NCI-H524 treated with DMSO at 0.1 percent for 48 hours (cell line): ENCODE measurements around the gene GPSM1.

Experiments
- DNase-seq: peaks from one replicate; lab custom pipeline; 2025; lab: John Stamatoyannopoulos, UW

GPSM1 gene

DNA sequence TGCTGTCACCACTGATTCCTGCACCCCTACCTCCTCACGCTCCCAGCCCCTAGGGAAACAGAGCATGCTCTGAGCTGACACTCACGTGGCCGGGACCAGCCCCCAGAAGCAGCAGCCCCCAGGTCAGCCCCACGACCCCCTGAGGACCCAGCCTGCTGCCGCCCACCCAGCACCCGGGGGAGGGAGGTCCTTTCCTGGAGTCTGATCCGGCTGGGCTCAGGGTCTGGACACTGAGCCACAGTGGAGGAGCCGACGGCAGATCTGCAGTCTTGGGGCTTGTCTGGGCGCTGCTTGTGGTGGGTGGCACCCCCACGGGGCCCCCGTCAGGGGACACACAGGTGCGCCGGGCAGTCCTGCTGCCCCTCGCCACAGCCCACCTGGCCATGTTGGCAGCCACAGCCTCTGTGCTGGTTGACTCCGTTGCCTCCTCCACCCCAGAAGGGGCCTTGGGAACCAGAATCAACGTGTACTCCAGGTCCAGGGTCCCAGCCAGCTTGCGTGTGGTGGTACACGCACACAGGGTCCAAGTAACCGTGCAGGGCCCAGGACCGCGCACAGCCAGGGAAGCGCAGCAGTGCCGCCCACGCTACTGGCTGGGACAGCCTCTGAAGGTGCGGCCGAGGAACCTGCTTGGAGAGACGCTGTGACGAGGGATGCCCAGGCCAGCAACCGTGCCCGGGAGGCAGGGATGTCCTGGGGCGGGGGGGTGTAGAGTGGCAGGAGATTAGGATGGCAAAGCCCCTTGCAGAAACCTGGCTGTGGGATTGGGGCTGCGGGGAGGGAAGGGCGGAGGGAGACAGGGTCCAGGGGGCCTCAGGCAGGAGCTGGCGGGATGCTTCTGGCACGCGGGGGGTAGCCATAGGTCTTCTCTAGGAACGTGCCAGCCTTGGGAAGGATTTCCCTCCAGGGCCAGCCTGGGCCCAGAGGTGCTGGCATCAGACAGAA lies 32.7 kb downstream of the GPSM1 start:
- DNase-seq: no peak

DNA sequence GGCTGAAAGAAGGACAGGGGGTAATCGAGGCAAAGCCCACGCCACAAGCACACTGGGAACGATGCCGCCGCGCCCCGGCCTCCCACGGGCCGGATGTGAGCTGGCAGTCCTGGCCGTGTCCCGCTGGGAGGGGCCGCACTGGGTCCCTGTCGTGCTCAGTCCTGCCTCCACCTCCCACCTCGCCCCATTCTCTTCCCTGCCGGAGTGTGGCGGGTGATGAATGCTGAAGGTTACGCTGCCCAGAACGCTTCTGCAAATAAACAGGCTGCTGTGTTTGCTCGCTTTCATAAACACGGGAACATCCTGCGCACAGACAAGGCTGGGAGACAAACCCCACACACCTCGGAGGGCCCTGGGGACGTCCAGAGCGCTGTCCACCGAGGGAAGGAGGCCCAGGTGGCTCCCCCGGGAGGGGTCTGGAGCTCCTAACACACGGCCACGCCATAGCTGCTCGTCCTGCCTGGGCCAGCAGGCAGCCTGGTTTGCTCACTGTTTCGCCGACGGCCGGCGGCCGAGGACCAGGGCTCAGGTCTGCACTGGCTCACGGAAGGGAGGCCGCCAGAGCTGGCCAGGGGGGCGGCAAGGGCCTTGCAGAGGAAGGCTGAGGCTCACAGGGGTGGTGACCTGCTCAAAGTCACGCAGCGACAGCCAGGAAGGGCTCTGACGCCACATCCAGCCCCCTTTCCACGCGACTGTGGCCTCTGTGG lies 33.9 kb downstream of the GPSM1 start:
- DNase-seq: no peak

DNA sequence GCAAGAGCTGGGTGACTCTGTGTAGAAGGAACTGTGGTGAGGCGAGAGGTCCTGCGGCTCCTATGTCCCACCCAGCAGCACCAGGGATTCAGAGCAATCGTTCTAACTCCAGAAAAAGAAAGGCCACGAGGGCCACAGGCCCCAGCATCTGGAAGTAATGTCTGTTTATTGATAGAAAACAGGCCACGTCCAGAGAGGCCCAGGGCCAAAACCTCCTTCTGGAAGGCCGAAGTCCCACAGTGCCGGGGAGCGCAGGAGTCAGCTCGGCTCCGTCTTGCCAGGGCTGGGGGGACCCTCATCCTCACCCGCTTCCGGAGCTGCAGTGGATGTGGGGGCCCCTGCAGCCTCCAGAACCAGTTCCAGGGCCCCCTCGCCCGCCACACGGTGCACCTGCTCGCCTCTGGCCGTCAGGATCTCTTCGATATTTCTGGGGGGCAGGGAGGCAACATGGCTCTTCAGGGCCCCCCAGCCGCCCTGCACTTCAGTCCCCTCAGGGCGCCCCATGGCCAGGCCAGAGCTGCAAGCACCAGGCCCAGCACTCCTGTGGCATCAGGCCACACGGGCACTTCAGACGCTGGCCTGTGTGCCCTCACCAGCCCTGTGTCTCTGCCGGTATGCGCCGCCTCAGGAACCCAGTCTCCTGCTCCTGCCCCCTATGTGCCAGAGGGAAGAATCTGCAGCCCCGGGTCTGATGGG lies 34.6 kb downstream of the GPSM1 start:
- DNase-seq: no peak

DNA sequence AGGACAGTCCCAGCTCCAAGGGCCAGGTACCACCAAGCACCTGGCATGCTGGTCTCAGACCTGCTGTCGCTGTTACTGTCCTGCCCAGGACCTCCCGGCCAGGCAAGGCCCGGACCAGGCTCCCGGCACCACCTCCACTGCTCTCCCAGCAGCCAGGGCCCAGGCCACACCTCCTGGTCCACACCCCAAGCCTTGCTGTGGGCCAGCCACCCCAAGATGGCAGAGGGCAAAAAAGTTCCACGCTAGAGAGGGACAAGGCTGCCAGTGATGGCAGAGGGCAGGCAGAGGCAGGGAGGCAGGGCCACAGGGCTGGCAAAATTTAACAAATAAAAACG lies 35.1 kb downstream of the GPSM1 start:
- DNase-seq: no peak

DNA sequence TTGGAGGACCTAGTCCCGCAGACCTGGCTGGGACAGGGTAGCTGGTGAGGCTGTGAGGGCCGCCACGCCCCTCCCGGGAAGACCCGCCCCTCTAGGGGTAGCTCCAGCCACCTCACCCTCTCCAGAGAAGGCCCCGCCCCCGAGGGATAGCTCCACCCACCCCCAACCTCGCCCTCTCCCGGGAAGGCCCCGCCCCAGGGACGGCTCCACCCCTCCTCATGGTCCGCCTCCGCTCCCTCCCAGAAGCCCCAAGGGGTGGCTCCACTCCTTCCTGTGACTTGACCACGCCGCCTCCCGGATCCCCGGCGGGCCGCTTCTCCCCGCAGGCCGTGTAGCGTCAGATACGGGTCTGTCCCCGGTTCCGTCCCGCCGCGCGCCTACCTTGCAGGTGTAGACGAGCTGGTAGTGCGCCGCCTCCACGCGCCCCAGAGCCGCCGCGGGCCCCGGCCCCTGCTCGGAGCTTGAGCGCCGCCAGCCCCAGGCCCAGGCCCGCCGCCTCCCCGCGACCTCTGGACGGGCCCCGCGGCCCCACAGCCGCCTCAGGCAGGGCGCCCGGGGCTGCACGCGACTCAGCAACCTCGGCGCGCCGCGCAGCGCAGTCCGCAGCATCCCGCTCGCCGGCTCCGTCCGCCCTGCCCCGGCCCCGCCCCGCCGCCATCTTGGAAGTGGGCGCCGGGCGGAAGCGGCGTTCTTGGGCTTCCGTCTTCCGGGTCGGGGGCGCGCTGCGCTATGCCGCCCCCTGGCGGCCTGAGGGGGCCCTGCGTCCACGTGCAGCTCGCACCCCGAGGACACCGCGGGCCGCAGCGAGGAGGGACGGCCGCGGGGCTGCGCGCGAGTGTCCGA lies 36.0 kb downstream of the GPSM1 start, which contains the start of gene DNLZ:
TSS of gene DNLZ (minus strand) at position 639 of the 843 bp plus-strand sequence. CDS start at position 609, 30 bp downstream.
- DNase-seq: no peak

DNA sequence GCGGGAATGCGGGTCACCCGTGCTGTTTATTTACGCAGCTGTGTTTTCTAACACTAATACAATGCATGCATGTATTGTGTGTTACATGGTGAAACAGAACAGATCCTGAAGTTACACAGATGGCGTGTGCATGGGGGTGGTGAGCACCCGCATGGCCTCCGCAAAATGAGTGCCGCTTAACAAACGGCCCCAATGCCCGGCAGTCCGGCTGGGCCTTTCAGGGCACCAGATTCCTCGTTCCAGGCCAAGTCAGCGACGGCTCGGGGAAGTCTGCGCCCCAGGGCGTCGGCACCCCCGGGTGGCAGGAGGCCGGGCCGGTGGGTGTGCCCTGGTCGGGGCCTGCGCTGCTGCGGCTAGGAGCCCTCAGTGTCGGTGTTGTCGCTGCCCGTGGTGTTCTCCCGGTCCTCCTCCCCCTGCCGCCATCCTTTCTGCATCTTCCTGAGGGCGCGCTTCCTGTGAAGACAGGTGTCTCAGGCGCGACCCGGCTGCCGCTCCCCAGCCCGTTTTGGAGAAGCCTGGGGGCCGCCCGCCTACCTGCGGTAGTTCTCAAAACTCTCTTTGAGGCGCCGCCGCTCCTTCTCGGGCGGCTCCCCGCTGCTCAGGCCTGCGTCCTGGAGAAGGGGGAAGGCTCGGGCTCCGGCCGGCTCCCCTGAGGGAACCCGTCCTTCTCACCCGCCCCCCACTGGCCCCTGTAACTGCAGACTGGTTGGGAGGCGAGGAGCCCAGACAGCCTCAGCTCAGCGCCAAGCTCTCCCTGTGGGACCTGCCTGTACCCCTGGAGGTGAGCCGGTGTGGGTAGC lies 36.8 kb downstream of the GPSM1 start:
- DNase-seq: no peak

DNA sequence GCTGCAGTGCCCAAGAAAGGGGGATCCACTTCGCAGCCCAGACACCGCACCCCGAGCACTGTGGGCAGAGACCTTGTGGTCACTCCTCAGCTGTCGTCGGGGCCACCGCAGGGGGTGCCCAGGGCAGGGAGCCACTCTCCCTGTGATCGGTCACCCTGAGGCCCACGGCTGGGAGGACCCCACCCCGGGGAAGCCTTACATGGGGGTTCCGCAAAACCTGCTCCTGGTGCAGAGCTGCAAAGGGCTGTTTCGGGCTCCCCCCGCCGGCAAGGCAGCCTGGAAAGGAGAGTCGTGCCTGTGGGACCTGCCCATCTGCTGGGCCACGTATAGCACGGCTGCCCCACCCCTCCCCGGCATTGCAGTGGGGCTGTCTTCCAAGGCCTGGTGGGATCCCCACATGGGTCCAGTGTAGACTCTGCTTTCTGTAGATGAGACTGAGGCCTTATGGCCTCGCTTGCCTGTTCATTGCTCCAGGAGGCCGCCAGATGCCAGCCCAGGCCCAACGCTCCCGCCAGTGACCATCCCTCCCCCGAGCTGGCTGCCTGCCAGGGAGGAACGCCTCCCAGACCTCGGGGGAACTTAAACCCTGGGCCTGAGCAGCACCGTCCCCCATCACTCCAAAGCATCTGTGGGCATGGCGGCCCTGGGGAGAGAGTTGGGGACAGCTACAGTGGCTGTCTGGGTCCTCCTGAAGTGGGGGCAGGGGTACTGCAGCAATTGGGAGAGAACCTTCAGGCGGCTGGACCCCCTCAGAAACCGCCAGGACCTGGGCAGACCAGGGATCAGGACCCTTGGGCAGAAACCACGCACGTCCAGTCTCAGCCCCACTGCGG lies 37.8 kb downstream of the GPSM1 start:
- peak; percentile 61 for DNase-seq

DNA sequence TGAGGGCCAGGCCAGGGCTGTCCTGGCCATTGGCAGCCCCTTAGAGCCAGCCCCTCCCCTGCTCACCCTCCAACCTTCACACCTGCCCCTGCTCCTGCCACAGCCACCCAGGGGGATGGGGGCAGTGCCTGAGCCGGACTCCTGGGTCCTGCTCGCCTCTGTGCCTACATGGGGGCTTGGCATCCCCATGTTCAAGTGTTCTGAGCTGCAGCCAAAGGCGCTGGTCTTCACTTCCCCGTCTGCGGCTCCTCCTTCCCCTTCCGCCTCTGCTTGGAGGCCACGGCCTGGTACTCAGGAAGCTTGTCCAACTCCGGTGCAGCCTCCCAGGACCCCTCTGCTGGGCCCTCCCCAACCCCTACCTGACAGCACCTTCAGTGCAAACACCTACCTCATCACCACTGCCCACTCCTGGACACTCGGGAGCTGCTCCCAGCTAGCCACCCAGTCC lies 38.5 kb downstream of the GPSM1 start:
- DNase-seq: no peak

DNA sequence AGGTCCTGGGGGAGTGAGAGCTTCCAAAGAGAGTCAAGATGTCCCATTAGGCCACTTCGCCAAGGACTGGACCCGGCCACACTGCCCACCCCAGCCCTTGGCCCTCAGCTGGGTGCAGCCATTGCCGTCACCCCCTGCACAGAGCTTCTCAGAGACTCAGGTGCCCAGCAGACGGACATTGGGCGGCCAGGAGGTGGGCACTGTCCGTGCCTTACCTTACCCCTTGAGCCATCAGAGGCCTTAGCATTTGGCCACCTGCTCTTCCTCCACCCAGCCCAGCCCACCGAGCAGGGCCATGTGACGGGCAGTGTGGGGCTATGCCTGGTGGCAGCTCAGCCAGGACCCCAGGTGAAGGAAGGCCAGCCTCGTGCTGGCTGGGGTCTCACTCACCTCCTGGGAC lies 39.5 kb downstream of the GPSM1 start:
- DNase-seq: no peak

DNA sequence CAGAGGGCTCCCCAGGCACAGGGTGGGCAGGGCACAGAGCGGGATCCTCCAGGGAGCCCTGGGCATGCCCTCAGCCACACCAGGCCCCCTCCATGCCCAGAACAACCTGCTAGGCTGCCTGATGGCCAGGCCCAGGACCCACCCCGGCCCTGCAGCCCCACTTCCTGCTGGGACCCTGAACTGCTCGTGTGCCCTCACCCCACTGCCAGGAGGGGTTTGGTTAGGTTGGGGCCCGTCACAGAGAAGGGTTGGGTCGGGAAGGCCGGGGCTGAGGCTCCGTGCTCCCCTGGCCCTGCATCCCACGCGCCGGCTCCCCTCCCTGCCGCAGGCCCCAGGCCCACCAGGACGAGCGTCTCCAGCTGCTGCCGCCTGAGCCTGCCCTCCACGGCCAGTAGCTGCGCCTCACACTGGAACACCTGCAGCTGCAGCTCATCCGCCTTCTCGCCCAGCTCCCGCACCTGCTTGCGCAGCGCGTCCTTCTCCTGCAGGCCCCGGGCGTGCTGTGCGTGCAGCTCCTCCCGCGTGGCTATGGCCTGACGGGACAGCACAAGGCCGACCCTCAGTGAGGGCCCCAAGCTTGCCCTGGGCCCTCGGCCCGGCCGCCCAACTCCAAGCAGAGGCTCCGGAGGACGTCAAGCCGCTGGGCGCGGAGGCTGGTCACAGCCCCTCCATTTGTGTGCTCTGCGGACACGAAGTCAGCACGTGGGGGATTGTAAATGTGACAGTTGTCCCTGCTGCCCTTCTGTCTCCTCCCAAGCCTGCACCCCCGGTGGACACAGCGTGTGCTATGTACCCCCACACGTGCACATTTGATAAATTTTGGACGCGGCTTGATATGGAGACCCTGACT lies 40.2 kb downstream of the GPSM1 start:
- DNase-seq: no peak

DNA sequence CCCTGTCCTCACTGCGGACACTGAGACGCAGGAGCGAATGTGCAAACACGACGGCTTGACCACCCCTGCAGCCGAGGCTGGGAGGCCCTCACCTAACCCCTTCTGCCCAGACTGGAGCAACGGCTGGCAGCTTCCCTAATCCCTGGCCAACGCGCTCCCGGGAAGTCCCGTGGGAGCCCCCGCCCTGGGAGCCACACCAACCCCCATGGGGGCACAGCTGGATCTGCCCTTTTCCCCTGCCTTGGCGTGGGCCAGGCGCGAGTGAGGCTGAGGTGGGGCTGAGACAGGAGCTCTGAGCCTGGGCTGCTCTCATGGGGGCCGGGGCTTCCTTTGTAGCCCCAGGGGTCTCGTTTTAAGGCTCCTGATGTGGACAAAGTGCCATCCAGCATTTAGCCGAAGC lies 40.9 kb downstream of the GPSM1 start:
- no peak for DNase-seq

DNA sequence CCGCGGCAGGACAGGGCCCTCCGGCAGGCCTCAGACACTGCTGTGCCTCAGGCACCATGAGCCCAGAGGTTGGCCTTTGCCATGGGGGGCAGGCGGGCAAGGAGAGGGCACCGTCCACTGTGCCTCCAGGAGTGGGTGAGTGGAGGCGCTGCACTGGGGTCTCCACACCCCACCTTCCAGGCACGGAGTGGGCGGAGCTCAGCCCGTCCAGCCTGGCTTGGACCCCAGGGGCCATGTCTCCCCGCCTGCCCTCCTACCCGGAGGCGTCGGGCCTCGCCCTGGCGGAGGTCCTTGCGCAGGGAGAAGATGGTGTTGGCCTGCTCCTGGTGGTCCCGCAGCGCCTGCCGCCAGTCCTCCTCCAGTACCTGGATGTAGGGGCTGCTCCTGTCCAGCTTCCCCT lies 42.7 kb downstream of the GPSM1 start:
- DNase-seq: no peak

DNA sequence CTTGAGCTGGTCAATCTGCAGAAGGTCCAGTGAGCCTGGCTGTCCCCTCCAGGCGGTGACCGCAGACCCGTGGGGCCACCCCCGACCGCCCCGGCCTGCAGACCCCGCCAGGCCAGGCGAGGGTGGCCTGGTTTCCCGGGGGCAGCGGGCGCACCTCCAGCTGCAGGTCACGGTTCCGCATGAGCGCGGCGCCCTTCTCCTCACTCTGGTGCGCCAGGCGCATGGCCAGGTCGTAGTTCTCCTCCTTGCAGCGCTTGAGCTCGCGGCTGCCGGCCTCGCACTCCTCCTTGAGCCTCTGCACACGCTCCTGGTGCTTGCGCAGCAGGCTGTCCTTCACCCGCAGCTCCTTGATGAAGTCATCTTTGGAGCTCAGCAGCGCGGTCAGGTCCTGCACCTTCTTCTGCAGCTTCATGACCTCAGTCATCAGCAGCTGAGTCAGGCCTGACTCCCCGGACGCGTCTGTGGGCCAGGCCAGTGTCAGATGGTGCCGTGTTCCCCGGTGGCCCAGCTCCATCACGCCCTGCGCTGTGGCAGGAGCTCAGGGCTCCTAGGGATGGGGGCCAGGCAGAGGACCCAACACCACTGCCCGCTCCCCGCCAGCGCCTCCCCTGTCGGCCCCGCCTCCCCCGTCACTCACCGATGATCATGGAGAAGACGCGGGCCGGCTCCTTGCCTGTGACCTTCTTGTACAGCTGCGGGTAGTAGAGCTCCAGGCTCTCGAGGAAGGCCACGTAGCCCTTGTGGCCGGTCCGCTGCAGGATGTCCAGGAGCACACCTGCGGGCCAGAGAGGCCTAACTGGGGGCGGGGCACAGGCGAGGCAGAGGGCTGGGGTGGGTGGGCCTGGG lies 43.6 kb downstream of the GPSM1 start:
- DNase-seq: no peak

DNA sequence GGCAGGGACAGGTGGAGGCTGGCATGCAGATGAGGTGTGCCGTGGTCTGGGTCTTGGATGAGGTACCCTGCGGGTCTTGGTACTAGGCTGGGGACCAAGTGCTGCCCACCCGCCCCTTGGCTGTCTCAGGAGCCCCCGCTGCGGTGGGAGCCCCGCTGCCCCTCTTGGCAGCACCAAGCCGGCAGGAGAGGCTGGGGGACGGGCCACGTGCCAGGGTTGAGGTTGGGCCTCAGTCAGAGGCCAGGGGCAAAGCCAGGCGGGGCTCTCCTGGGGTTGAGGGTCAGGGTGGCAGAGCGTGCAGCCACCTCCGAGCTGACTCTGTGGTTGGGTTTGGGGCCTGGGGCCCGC lies 44.2 kb downstream of the GPSM1 start:
- no peak for DNase-seq

DNA sequence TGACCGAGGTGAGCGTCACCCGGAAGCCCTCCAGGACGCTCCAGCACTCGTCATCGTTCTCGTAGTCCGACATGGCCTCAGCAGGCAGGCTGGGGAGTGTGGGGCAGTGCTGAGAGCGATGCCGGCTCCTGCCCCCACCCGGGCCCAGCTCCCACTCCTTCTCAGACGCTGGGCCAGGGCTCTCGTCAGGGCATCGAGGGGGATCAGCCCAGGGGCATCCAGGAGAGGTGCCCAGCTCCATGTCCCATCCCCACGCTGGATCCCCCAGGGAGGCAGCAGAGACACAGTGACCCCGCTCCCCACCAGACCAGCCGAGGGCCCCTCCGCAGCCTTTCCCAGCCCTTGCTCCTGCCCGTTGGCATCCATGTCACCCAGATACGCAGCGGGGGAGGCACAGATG lies 44.7 kb downstream of the GPSM1 start:
- DNase-seq: no peak

DNA sequence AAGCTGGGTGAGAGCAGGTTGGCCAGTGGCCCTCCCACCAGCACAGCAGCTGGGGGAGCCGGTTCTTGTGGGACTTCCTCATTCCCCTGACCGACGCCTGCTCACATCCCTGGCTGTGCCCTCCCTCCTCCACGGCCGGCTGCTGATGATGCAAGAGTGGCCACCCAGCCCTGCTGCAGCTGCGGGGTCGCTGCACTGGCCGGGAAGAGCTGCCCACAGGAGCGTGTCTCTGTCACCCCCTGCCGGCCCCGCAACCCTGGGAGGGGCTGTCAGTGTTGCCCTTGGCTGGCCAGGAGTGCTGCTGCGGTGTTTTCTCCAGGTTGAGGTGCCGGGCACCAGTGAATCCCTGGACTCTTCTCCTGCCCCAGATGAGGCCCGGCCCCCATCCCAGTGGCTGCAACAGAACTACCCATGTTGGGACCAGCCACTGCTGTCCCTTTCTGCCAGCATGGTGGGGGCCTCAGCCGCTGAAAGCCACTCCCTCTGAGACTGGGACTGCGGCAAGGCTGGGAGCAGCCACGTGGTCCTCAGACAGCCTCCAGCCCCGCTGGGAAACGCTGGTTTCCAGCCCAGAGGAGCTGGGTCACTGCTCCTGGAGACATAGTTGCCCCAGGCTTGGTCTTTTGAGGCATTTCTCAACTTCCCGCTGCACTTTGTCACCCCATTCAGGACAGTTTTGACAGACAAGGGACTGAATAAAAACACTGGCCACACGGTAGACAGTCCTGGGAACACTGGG lies 45.4 kb downstream of the GPSM1 start:
- DNase-seq: no peak
